H9 (cell line): ENCODE measurements around the gene ADGRL2. TPM values are rescaled to one million over a fixed set of nuclear protein-coding genes. Genes with fewer than 3 reads are reported as not detected.

Experiments
- DNase-seq: peaks from one replicate; pipeline ENCODE4 v3.0.0-alpha.2; 2017
- H2AFZ ChIP-seq: one replicate; pipeline ENCODE4 v1.6.1; 2013; ENCODE audit warnings: mild to moderate bottlenecking, low read length, control low read depth, moderate library complexity
- H2AK5ac ChIP-seq: 2 replicates; pipeline ENCODE4 v1.6.1; 2013; ENCODE audit warnings: low read length, control low read depth, mixed read lengths; ENCODE audit not compliant: insufficient read length
- H2BK120ac ChIP-seq: one replicate; pipeline ENCODE4 v1.6.1; 2013; ENCODE audit warnings: low read depth, mild to moderate bottlenecking, low read length, control low read depth, inconsistent platforms; ENCODE audit not compliant: poor library complexity, severe bottlenecking
- H2BK12ac ChIP-seq: 2 replicates; pipeline ENCODE4 v1.6.1; 2013; ENCODE audit warnings: low read length, control low read depth, mixed read lengths, low read depth; ENCODE audit not compliant: insufficient read length
- H2BK15ac ChIP-seq: 2 replicates; pipeline ENCODE4 v1.6.1; 2013; ENCODE audit warnings: low read depth, low read length, control low read depth
- H2BK20ac ChIP-seq: one replicate; pipeline ENCODE4 v1.6.1; 2013; ENCODE audit warnings: low read depth, mild to moderate bottlenecking, low read length, control low read depth, inconsistent platforms; ENCODE audit not compliant: poor library complexity, severe bottlenecking
- H2BK5ac ChIP-seq: 2 replicates; pipeline ENCODE4 v1.6.1; 2013; ENCODE audit warnings: low read length, control low read depth, mixed read lengths; ENCODE audit not compliant: insufficient read length
- H3K14ac ChIP-seq: 2 replicates; pipeline ENCODE4 v1.6.1; 2013; ENCODE audit warnings: low read length, control low read depth; ENCODE audit not compliant: insufficient read depth
- H3K18ac ChIP-seq: 2 replicates; pipeline ENCODE4 v1.6.1; 2013; ENCODE audit warnings: low read depth, mild to moderate bottlenecking, mixed read lengths, low read length, control low read depth; ENCODE audit not compliant: insufficient read length
- H3K23ac ChIP-seq: 2 replicates; pipeline ENCODE4 v1.6.1; 2013; ENCODE audit warnings: low read length, control low read depth, mixed read lengths, low read depth; ENCODE audit not compliant: insufficient read length
- H3K23me2 ChIP-seq: 2 replicates; pipeline ENCODE4 v1.6.1; 2013; ENCODE audit warnings: low read depth, mild to moderate bottlenecking, mixed read lengths, low read length, control low read depth; ENCODE audit not compliant: insufficient read length, poor library complexity, severe bottlenecking
- H3K27ac ChIP-seq: 2 replicates; pipeline ENCODE4 v1.5.1; 2013; ENCODE audit warnings: low read length, control low read depth, mixed read lengths, low read depth; ENCODE audit not compliant: insufficient read length
- H3K27me3 ChIP-seq: 2 replicates; pipeline ENCODE4 v1.6.1; 2013; ENCODE audit warnings: low read length, control low read depth, inconsistent platforms; ENCODE audit not compliant: insufficient read depth
- H3K4ac ChIP-seq: 2 replicates; pipeline ENCODE4 v1.6.1; 2013; ENCODE audit warnings: low read depth, mild to moderate bottlenecking, control low read depth, inconsistent platforms, low read length, moderate library complexity
- H3K4me1 ChIP-seq: 2 replicates; pipeline ENCODE4 v1.6.1; 2013; ENCODE audit warnings: low read length, control low read depth, inconsistent platforms; ENCODE audit not compliant: insufficient read depth
- H3K4me2 ChIP-seq: 2 replicates; pipeline ENCODE4 v1.6.1; 2013; ENCODE audit warnings: low read length, control low read depth, mixed read lengths; ENCODE audit not compliant: insufficient read length, insufficient read depth
- H3K56ac ChIP-seq: 2 replicates; pipeline ENCODE4 v1.6.1; 2013; ENCODE audit warnings: low read depth, mild to moderate bottlenecking, mixed read lengths, low read length, control low read depth; ENCODE audit not compliant: insufficient read length
- H3K79me1 ChIP-seq: 2 replicates; pipeline ENCODE4 v1.6.1; 2013; ENCODE audit warnings: low read depth, mild to moderate bottlenecking, moderate library complexity, low read length, control low read depth, inconsistent platforms; ENCODE audit not compliant: insufficient read depth, poor library complexity, severe bottlenecking
- H3K79me2 ChIP-seq: 2 replicates; pipeline ENCODE4 v1.6.1; 2013; ENCODE audit warnings: low read length, control low read depth, inconsistent platforms; ENCODE audit not compliant: insufficient read depth
- H3K9ac ChIP-seq: 2 replicates; pipeline ENCODE4 v1.6.1; 2013; ENCODE audit warnings: low read length, control low read depth, mixed read lengths; ENCODE audit not compliant: insufficient read length; ENCODE audit errors: extremely low read depth
- H3K9me3 ChIP-seq: one replicate; pipeline ENCODE4 v1.6.1; 2013; ENCODE audit warnings: low read depth, low read length, inconsistent platforms; ENCODE audit not compliant: control insufficient read depth
- H3T11ph ChIP-seq: one replicate; pipeline ENCODE4 v1.6.1; 2013; ENCODE audit warnings: mild to moderate bottlenecking, low read length, control low read depth, inconsistent platforms
- H4K20me1 ChIP-seq: one replicate; pipeline ENCODE4 v1.6.1; 2013; ENCODE audit not compliant: control insufficient read depth, insufficient read length, insufficient read depth
- H4K5ac ChIP-seq: 2 replicates; pipeline ENCODE4 v1.6.1; 2013; ENCODE audit warnings: low read depth, mild to moderate bottlenecking, mixed read lengths, low read length, control low read depth; ENCODE audit not compliant: insufficient read length
- H4K8ac ChIP-seq: replicated peaks from 2 replicates; pipeline ENCODE4 v1.6.1; 2013; ENCODE audit warnings: low read length, control low read depth, mixed read lengths, low read depth; ENCODE audit not compliant: insufficient read length
- H4K91ac ChIP-seq: 2 replicates; pipeline ENCODE4 v1.6.1; 2013; ENCODE audit warnings: low read depth, mild to moderate bottlenecking, moderate library complexity, mixed read lengths, low read length, control low read depth; ENCODE audit not compliant: insufficient read length
- H3K27ac Mint-ChIP-seq, 3 experiments: 2 replicates in 2 of 3; 3 replicates in 1 of 3; pipeline ENCODE4 v1.8.0; 2020 to 2021; ENCODE audit warnings: mixed read lengths in 3 of 3, mild to moderate bottlenecking in 1 of 3, moderate library complexity in 1 of 3
- H3K27me3 Mint-ChIP-seq: 2 replicates; pipeline ENCODE4 v1.8.0; 2021; ENCODE audit warnings: low read depth, mild to moderate bottlenecking, moderate library complexity, mixed read lengths
- H3K36me3 Mint-ChIP-seq, 3 experiments: 2 replicates in 2 of 3; 3 replicates in 1 of 3; pipeline ENCODE4 v1.8.0; 2020 to 2021; ENCODE audit warnings: low read depth in 3 of 3, mixed read lengths in 3 of 3; ENCODE audit not compliant: insufficient read depth in 1 of 3
- H3K4me1 Mint-ChIP-seq, 2 experiments: 2 replicates each; pipeline ENCODE4 v1.8.0; 2020; ENCODE audit warnings: mixed read lengths in 2 of 2
- H3K4me3 Mint-ChIP-seq, 2 experiments: 2 replicates in 1 of 2; 3 replicates in 1 of 2; pipeline ENCODE4 v1.8.0; 2020 to 2021; ENCODE audit warnings: mild to moderate bottlenecking in 2 of 2, mixed read lengths in 2 of 2, moderate library complexity in 1 of 2
- H3K9me3 Mint-ChIP-seq, 2 experiments: 2 replicates in 1 of 2; 3 replicates in 1 of 2; pipeline ENCODE4 v1.8.0; 2020; ENCODE audit warnings: mild to moderate bottlenecking in 2 of 2, mixed read lengths in 2 of 2, moderate library complexity in 1 of 2
- CTCF ChIP-seq: fragments of 200-600 bp; sonication (generic); conservative IDR thresholded peaks from 3 replicates; pipeline ENCODE4 v1.8.0; 2021; ENCODE audit warnings: antibody characterized with exemption, mild to moderate bottlenecking
- total RNA-seq: library from RNA; stranded (reverse); gene quantifications from 2 replicates; pipeline ENCODE4 v1.2.1, GENCODE V29; 2021

ADGRL2 gene
- total RNA-seq, 1 experiment from 2014 or later, result 119 TPM

GRCh38 chr1:81775510-81775909 is 25.2 kb upstream of the ADGRL2 start:
- no peak overlapping the region for H3K23ac ChIP-seq
- no peak overlapping the region for H3K4me2 ChIP-seq
- no peaks in the 10 kb centered on the region for H3K79me2 ChIP-seq
- H3K4me1 ChIP-seq, result no peaks in the 10 kb centered on the region
- no peaks in the 10 kb centered on the region for H3K9me3 ChIP-seq
- no peak overlapping the region for H4K8ac ChIP-seq
- no peak overlapping the region for H3K4ac ChIP-seq
- H2BK5ac ChIP-seq, result no peak overlapping the region
- no peak overlapping the region for H4K5ac ChIP-seq
- no peaks in the 10 kb centered on the region for H3K27me3 ChIP-seq
- H3K14ac ChIP-seq, result no peak overlapping the region
- H3K27ac Mint-ChIP-seq, result peak overlapping the region in 1 of 3 experiments; percentile 19; a peak in 1 of 7 replicates
- H2BK20ac ChIP-seq, result no peak overlapping the region
- H3K4me3 Mint-ChIP-seq, result no peak overlapping the region
- no peak for DNase-seq
- no peak overlapping the region for H3T11ph ChIP-seq
- no peak overlapping the region for H2BK15ac ChIP-seq
- no peak overlapping the region for H2BK120ac ChIP-seq
- no peak overlapping the region for H3K27ac ChIP-seq
- H2AFZ ChIP-seq, result no peak overlapping the region
- peaks cover 14 to 16% of the 10 kb centered on the region in 2 experiments for H3K4me1 Mint-ChIP-seq
- no peak overlapping the region for H3K18ac ChIP-seq
- no peak overlapping the region for H3K9ac ChIP-seq
- H3K56ac ChIP-seq, result no peak overlapping the region
- H3K36me3 Mint-ChIP-seq, result 0 out of 7 replicates have a peak, but pooled peaks cover 0 to 5% (median 0%) of the 10 kb centered on the region in 3 experiments
- no peaks in the 10 kb centered on the region for H4K20me1 ChIP-seq
- no peaks in the 10 kb centered on the region for H3K27me3 Mint-ChIP-seq
- no peak overlapping the region for H4K91ac ChIP-seq
- no peaks in the 10 kb centered on the region for H3K79me1 ChIP-seq
- TF ChIP-seq CTCF, result no peak
- no peaks in the 10 kb centered on the region for H3K23me2 ChIP-seq
- no peaks in the 10 kb centered on the region for H3K9me3 Mint-ChIP-seq
- H2BK12ac ChIP-seq, result no peak overlapping the region
- no peak overlapping the region for H2AK5ac ChIP-seq
